Brain pericyte (primary cell): ENCODE data around the gene NAT10.
A peak's percentile ranks its signal among the peaks of the same experiment; 100 is the strongest.

ENCODE experiments used
- DNase-seq: peaks from one replicate; pipeline ENCODE4 v3.0.0-alpha.2; 2012; ENCODE audit warnings: low read depth, low spot score

NAT10 gene

DNA sequence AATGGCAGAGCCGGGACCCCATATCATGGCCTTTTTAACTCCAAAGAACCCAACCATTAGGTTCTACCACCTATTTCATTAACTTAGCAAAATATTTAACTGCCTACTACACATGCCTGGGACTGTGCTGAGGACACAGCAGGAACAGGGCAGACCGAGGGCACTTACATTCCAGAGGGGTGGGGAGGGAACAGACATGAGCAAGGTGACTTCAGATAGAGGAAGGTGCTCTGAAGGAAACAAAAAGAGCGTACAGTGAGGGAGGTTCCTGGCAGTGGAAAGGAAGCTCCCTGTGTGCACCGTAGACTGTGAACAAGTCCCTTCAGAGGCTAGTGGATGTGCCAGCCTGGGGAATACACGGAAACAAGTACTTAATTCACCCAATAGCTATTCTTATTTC lies 82.8 kb downstream of the NAT10 start:
- no peak for DNase-seq

DNA sequence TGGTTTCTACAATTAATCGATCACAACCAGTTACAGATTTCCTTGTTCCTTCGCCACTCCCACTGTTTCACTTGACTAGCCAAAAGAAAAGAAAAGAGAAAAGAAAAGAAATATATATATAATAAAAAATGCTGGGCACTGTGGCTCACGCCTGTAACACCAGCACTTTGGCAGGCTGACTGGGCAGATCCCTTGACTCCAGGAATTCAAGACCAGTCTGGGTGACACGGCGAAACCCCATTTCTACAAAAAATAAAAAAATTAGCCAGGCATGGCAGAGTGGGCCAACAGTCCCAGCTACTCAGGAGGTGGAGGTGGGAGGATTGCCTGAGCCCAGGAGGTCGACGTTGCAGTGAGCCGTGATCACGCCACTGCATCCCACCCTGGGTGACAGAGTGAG lies 83.8 kb downstream of the NAT10 start:
- no peak for DNase-seq

DNA sequence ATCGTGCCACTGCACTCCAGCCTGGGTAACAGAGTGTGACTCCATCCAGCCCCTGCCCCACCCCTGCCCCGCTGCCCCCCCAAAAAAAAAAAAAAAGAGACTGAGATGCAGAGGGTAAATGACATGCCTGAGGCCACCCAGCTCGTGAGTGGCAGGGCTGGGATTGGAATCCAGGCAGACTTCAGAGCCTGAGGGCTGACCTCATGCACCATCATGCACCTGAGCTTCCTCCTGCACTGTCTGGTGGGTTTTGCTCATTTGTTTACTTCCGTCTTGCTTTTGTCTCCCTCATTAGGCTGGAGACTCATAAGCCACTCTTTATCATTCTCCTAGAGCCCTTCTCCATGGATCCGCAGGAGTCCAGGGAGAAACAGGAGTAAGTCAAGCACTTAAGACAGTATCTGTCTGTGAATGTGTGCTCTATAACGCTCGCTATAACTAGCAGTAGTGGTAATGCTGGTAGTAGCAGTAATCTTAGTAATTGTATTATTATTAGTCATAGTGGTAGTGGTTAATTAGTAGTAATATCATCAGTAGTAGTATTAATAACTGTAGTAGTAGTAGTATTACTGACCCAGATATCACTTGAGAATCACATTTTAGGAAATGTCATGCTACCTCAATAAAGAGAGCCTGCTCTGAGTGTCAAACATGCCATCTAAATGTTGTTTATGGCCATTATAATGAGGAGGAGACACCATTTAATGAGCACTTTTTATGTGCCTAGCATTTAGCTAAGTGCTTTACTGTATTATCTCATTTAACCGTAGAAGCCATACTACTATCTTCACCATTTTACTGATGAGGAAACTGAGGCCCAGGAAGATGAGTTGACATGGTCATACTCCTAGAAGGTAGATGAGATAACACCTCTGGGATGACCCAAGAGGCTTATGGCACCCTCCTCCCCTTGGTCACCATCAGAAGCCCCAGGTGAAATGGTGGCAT lies 85.0 kb downstream of the NAT10 start:
- no peak for DNase-seq

DNA sequence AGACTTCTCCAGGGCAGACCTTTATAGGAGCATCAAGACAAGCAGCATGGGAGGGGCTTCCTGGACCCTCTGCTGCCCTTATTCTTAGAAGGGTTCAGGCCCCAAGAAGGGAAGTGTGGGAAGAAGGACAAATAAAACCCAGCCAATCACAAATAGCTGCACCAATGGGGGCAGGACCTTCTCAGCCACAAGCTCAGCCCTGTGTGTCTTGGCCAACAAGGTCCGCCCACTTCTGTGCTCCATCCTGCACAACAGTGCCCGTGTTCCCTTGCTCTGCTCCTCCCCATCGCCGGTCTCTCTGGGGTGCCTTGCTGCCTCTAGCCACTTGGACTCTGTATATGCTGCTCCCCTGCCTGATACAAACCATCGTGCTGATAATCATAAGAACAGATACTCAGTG lies 86.1 kb downstream of the NAT10 start:
- no peak for DNase-seq

DNA sequence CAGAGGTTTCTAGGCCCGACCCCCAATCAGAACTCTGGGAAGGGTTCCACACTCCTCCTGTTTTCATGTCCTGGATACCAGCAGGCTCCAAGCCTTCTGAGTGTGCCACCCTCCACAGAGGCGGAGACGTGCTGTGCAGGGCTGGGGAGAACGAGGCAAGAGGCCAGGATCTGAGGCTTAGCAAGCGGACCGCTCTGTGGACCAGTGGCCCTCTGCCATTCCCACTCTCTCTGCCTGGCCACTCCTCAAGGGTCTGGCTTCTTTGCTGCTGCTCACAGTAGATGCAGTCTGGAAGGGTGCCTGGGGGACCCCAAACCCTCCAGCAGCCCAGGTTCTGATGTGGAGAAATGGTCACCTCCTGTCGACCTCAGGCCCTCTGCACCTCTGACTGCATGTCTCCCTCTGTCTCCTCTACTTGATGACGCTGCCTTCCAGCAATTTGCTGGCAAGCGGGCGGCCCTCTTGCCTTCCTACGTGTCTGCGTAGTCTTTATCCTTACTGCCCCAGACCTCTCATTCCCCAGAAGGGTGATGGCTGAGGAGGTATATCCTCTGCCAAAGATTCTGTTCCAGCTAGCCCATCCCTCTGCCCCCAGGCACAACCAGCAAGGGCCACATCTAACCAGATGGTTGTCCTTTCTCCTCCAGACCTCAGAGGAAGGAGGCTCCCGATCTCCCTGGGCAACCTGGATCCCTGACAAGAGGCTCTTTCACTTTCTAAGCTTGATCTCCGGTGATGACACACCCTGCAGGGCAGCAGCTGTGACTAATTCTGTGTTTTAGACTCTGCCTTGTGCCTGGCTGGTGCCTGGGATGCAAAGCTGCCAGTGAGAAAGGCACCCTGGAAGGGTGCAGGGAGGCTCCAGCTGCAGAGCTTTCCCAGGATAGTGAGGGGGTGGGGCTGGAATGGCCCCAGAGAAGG lies 87.3 kb downstream of the NAT10 start:
- peak; percentile 80 for DNase-seq

GRCh38 chr11:34194576-34195335 lies 89.3 kb downstream of the NAT10 start:
- DNase-seq, result no peak
